GM23248 (cell line): ENCODE data around the gene HACD1. TPM values are rescaled to one million over a fixed set of nuclear protein-coding genes. Genes with fewer than 3 reads are reported as not detected.

Experiments
- DNase-seq: peaks from one replicate; pipeline ENCODE4 v3.0.0-alpha.2; 2015
- H2AFZ ChIP-seq: fragments of 200-600 bp; sonication (generic); 2 replicates; pipeline ENCODE4 v1.6.1; 2016; ENCODE audit warnings: antibody characterized with exemption
- H3F3A ChIP-seq: fragments of 200-600 bp; sonication (generic); 2 replicates; pipeline ENCODE4 v1.6.1; 2016; ENCODE audit warnings: mild to moderate bottlenecking, antibody characterized with exemption, mixed run types; ENCODE audit not compliant: insufficient read depth
- H3K27ac ChIP-seq: fragments of 200-600 bp; sonication (generic); 2 replicates; pipeline ENCODE4 v1.5.1; 2016; ENCODE audit warnings: mild to moderate bottlenecking
- H3K27me3 ChIP-seq: fragments of 200-600 bp; sonication (generic); replicated peaks from 2 replicates; pipeline ENCODE4 v1.6.1; 2016; ENCODE audit warnings: mild to moderate bottlenecking; ENCODE audit not compliant: insufficient read depth
- H3K36me3 ChIP-seq: fragments of 200-600 bp; sonication (generic); 2 replicates; pipeline ENCODE4 v1.6.1; 2016; ENCODE audit warnings: low read depth, mild to moderate bottlenecking
- H3K4me1 ChIP-seq: fragments of 200-600 bp; sonication (generic); 2 replicates; pipeline ENCODE4 v1.6.1; 2016; ENCODE audit warnings: mild to moderate bottlenecking; ENCODE audit not compliant: insufficient read depth
- H3K4me2 ChIP-seq: fragments of 200-600 bp; sonication (generic); one replicate; pipeline ENCODE4 v1.6.1; 2016; ENCODE audit warnings: mild to moderate bottlenecking; ENCODE audit not compliant: unreplicated experiment
- H3K4me3 ChIP-seq: fragments of 200-600 bp; sonication (generic); 2 replicates; pipeline ENCODE4 v1.5.1; 2016; ENCODE audit warnings: mild to moderate bottlenecking
- H3K79me2 ChIP-seq: fragments of 200-600 bp; sonication (generic); 2 replicates; pipeline ENCODE4 v1.6.1; 2016; ENCODE audit warnings: mild to moderate bottlenecking; ENCODE audit not compliant: insufficient read depth
- H3K9ac ChIP-seq: fragments of 200-600 bp; sonication (generic); 2 replicates; pipeline ENCODE4 v1.6.1; 2016; ENCODE audit warnings: mild to moderate bottlenecking
- H3K9me2 ChIP-seq: fragments of 200-600 bp; sonication (generic); 2 replicates; pipeline ENCODE4 v1.6.1; 2016; ENCODE audit warnings: mixed run types, mild to moderate bottlenecking, moderate library complexity; ENCODE audit not compliant: insufficient read depth
- H3K9me3 ChIP-seq: fragments of 200-600 bp; sonication (generic); one replicate; pipeline ENCODE4 v1.6.1; 2017; ENCODE audit warnings: low read depth
- H4K20me1 ChIP-seq: fragments of 200-600 bp; sonication (generic); 2 replicates; pipeline ENCODE4 v1.6.0; 2016; ENCODE audit not compliant: insufficient read depth
- EZH2 ChIP-seq: fragments of 200-600 bp; sonication (generic); IDR thresholded peaks from 2 replicates; pipeline ENCODE4 v1.6.1; 2018; ENCODE audit warnings: antibody characterized with exemption, mild to moderate bottlenecking; ENCODE audit not compliant: insufficient read depth, poor library complexity, severe bottlenecking
- EZH2phosphoT487 ChIP-seq: fragments of 200-600 bp; sonication (generic); IDR thresholded peaks from 2 replicates; pipeline ENCODE4 v1.6.1; 2018; ENCODE audit warnings: antibody characterized with exemption, moderate library complexity, mild to moderate bottlenecking, low read depth; ENCODE audit not compliant: insufficient read depth
- WGBS, 2 experiments: methylation state at CpG; one replicate each; pipeline ENCODE4 v1.1.6; 2015 to 2017; ENCODE audit warnings: low lambda C conversion rate in 2 of 2, low coverage in 1 of 2; ENCODE audit errors: missing lambda C conversion rate in 2 of 2; 5-methylcytosine and 5-hydroxymethylcytosine counted together
- in situ Hi-C: fragments of 300-500 bp; cut with MboI; formaldehyde crosslinking; loops from 2 replicates; pipeline ENCODE4 v1.15.0; 2020
- polyA plus RNA-seq: library from polyadenylated mRNA; unstranded; fragments of >200 nt; fragmentation: Nextera tagmentation; extraction: Ambion mirVana; gene quantifications from 2 replicates; pipeline ENCODE4 v1.2.1, GENCODE V29; 2016
- total RNA-seq: library from RNA; depleted of rRNA; stranded (reverse); fragments of >200 nt; shearing (Covaris generic); gene quantifications from 2 replicates; pipeline ENCODE4 v1.2.3, GENCODE V29; 2014

Gene HACD1
- total and polyA plus RNA-seq, 2 experiments from 2014 or later = 64.0 to 157 TPM

GRCh38 chr10:17650416-17650815, 33.2 kb upstream of the HACD1 start:
- Histone ChIP-seq H2AFZ (no peak overlapping the region), H3K27ac (peak overlapping the region; percentile 61; the same call in 1 of the 2 replicates), H3K9me2 (no peaks in the 10 kb centered on the region), H3K4me3 (no peak overlapping the region), H3F3A (peaks cover 32% of the 10 kb centered on the region), H3K9me3 (no peaks in the 10 kb centered on the region), H3K4me1 (peaks cover 59% of the 10 kb centered on the region), H3K36me3 (no peaks in the 10 kb centered on the region), H3K27me3 (no peaks in the 10 kb centered on the region), H3K9ac (no peak overlapping the region), H3K4me2 (no peak overlapping the region), H3K79me2 (peaks cover 100% of the 10 kb centered on the region), H4K20me1 (peaks cover 6% of the 10 kb centered on the region; the same call in 1 of the 2 replicates)
- TF ChIP-seq EZH2phosphoT487 = no peak
- TF ChIP-seq EZH2 = no peak
- DNase-seq = no peak
- in situ Hi-C loops = no loop called here
- 81 to 85% methylated on average over 8 of the region's 8 CpGs for whole genome bisulfite sequencing, 2 experiments

DNA sequence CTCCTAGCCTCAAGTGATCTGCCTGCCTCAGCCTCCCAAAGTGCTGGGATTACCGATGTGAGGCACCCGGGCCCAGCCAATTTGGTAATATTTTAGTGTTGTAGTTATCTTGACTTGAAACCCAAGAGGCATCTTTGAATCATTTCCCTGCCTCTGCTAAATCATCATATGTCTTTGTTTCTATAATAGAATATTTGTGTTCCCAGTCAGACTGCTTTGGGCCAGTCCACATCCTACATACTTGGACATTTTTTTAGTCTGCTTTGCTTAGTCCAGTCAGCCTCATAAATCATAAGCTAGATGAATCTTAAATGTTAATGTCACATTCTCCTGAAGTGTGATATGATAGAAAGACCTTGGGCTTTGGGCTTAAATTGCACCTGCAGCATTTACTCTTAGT, 32.7 kb upstream of the HACD1 start:
- Histone ChIP-seq H3K27ac (peak overlapping the region; percentile 61), H3K27me3 (no peaks in the 10 kb centered on the region), H3K9me2 (no peaks in the 10 kb centered on the region), H3K4me3 (peak overlapping the region; percentile 8; the same call in 1 of the 2 replicates), H3K9me3 (no peaks in the 10 kb centered on the region), H3K36me3 (no peaks in the 10 kb centered on the region), H3K4me1 (peaks cover 59% of the 10 kb centered on the region), H3F3A (peaks cover 34% of the 10 kb centered on the region), H3K9ac (no peak overlapping the region), H3K79me2 (peaks cover 100% of the 10 kb centered on the region), H3K4me2 (no peak overlapping the region), H2AFZ (no peak overlapping the region), H4K20me1 (peaks cover under 1% of the 10 kb centered on the region; the same call in 1 of the 2 replicates)
- TF ChIP-seq EZH2 = no peak
- no peak for TF ChIP-seq EZH2phosphoT487
- peak; percentile 68 for DNase-seq
- in situ Hi-C loops = no loop called here
- 46 to 49% methylated on average over 2 of the region's 2 CpGs for whole genome bisulfite sequencing, 2 experiments

GRCh38 chr10:17649052-17649451, 31.9 kb upstream of the HACD1 start:
- TF ChIP-seq EZH2phosphoT487 (no peak), EZH2 (no peak)
- in situ Hi-C loops = no loop called here

GRCh38 chr10:17648243-17649035, 31.3 kb upstream of the HACD1 start:
- Histone ChIP-seq H2AFZ (no peak overlapping the region), H3K9ac (no peak overlapping the region), H3K9me3 (no peaks in the 10 kb centered on the region), H4K20me1 (no peaks in the 10 kb centered on the region; the same call in 1 of the 2 replicates), H3F3A (peaks cover 44% of the 10 kb centered on the region), H3K4me1 (peaks cover 59% of the 10 kb centered on the region), H3K4me2 (no peak overlapping the region), H3K4me3 (no peak overlapping the region), H3K27ac (no peak overlapping the region), H3K9me2 (no peaks in the 10 kb centered on the region), H3K36me3 (no peaks in the 10 kb centered on the region), H3K79me2 (peaks cover 93% of the 10 kb centered on the region), H3K27me3 (no peaks in the 10 kb centered on the region)
- in situ Hi-C loops = no loop called here
- TF ChIP-seq EZH2phosphoT487 (no peak), EZH2 (no peak)
- WGBS, 2 experiments = 90 to 91% methylated on average over 10 of the region's 10 CpGs
- DNase-seq = no peak

More at GRCh38 chr10:17649052-17649451, 31.9 kb upstream of the HACD1 start:
- Histone ChIP-seq H3K36me3 (no peaks in the 10 kb centered on the region), H3K27ac (peak overlapping the region; percentile 61), H3K9ac (no peak overlapping the region), H3K4me1 (peaks cover 59% of the 10 kb centered on the region), H3K4me3 (no peak overlapping the region), H3K79me2 (peaks cover 99% of the 10 kb centered on the region), H3K9me2 (no peaks in the 10 kb centered on the region), H3K4me2 (no peak overlapping the region), H2AFZ (no peak overlapping the region), H3K9me3 (no peaks in the 10 kb centered on the region), H3F3A (peaks cover 41% of the 10 kb centered on the region), H4K20me1 (no peaks in the 10 kb centered on the region; the same call in 1 of the 2 replicates), H3K27me3 (no peaks in the 10 kb centered on the region)
- 86 to 92% methylated on average over 4 of the region's 4 CpGs for WGBS, 2 experiments
- no peak for DNase-seq
